HG02981 (cell line): ENCODE results near the gene FAM187B.

Experiments
- ATAC-seq: cut with Tn5 transposase; IDR thresholded peaks from one replicate; pipeline ENCODE4 v1.9.1; 2021; ENCODE audit warnings: mild to moderate bottlenecking, moderate library complexity; ENCODE audit not compliant: unreplicated experiment

FAM187B gene

DNA sequence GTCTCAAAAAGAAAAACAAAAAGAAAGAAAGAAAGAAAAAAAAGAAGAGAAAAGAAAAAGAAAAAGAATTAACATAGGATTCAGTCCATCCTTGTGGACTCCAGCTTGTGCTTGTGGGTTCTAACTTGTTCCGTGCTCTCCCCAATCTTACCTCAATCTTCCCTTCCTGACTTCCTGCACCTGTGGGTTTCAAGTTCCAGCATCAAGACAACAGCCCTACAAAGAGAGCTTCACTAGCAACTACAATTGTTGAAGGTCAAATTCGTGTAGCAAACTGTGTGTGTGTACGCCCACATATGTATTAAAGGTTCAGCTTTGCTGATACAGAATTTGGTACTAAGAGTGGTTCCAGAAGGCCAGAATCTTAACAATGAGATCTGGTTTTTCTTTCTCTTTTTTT is 48.7 kb downstream of the FAM187B start:
- ATAC-seq = no peak

DNA sequence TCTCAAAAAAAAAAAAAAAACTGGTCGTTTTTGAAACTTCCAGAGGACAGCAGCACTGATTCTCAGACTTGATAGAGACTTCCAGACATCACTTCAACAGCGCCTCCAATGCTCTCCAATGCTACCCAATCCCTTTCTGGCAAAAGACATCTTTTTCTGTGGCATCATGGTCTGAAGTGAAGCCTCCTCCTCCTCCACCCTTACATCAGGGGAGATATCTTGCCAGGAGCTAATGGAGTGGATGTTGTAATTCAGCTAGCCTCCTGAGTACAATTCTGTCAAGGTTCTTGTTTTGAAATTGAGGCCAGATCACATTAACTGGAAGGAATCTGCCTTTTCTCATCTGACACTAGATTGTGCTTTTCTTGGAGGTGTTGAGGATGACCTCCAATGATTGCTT is 49.8 kb downstream of the FAM187B start:
- ATAC-seq = no peak

DNA sequence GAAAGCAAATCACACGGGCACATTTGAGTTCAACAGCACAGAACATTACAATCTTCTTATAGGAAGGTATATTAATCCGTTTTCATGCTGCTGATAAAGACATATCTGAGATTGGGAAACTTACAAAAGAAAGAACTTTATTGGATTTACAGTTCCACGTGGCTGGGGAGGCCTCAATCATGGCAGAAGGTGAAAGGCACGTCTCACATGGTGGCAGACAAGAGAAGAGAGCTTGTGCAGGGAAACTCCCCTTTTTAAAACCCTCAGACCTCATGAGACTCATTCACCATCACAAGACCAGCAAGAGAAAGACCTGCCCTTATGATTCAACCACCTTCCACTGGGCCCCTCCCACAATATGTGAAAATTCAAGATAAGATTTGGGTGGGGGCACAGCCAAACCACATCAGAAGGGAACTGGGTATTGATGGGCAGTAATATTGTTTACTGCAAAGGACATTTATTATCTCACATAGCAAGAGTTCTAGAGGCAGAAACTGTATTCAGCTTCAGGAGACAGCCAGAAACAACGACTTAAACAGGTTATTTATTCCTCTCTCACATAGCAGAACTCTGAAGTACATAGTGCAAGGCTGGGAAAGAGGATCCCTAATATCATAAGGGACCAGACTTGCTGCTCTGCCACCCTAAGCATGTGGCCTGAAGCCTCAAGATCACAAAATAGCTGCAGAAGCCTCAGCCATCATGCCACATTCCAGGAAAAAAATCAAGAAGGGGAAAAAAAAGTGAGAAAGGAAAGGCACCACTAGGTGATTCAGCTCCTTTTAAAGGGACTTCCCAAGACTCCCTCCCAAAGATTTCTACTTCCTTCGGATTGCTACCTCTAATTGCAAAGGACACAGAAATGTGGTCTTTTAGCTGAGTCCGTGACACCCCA is 50.9 kb downstream of the FAM187B start:
- no peak for ATAC-seq

DNA sequence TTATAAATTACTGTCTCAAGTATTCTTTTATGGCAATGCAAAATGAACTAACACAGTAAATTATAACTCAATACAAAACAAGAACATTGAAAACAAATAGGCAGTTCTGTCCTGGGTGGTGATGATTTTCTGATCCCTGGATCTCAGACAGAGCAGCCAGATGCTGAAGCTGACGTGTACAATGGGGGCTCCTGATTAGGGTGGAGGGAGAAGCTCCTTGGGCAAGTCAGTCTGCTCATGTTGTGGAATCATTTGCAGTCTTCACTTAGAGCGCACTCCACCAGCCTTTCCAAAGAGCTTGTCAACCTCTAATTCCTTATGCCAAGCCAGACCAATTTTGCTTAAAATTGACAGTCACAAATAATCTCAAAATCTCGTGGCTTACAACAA is 52.4 kb downstream of the FAM187B start:
- no peak for ATAC-seq
